Urinary bladder (tissue), 4 donors: ENCODE results near the gene WDFY2. TPM values are rescaled to one million over a fixed set of nuclear protein-coding genes. Genes with fewer than 3 reads are reported as not detected.
"Not testable (repeated sequence)": the region's sequence is repeated elsewhere in the genome, so short reads cannot be mapped to it uniquely, and the experiment has no call there.

Experiments
- DNase-seq: peaks from one replicate; pipeline ENCODE4 v3.0.0-alpha.2; 2015; ENCODE audit errors: extremely low spot score
- H3K27ac ChIP-seq: one replicate; pipeline ENCODE4 v1.5.1; 2013; ENCODE audit warnings: low read depth, mild to moderate bottlenecking, moderate library complexity
- H3K36me3 ChIP-seq: one replicate; pipeline ENCODE4 v1.6.1; 2013; ENCODE audit warnings: mild to moderate bottlenecking, moderate library complexity; ENCODE audit not compliant: insufficient read depth
- H3K4me1 ChIP-seq: one replicate; pipeline ENCODE4 v1.6.1; 2013; ENCODE audit warnings: mild to moderate bottlenecking, moderate library complexity; ENCODE audit not compliant: insufficient read depth
- H3K4me3 ChIP-seq: one replicate; pipeline ENCODE4 v1.5.1; 2013; ENCODE audit warnings: low read depth, low read length
- WGBS: extraction: QIAGEN DNeasy Blood & Tissue Kit; methylation state at CpG from one replicate; pipeline ENCODE4 v1.1.7; 2013; 5-methylcytosine and 5-hydroxymethylcytosine counted together
- polyA plus RNA-seq: library from polyadenylated mRNA; stranded (reverse); fragments of 200-250 nt; gene quantifications from one replicate; pipeline ENCODE4 v1.2.3, GENCODE V29; 2013
- total RNA-seq: library from RNA; depleted of rRNA; stranded (reverse); fragments of >200 nt; gene quantifications from one replicate; pipeline ENCODE4 v1.2.3, GENCODE V29; 2014
- donor health status: healthy with polysubstance abuse.
- donor health status: healthy.

Gene WDFY2
- total and polyA plus RNA-seq, 2 donors: 5.2 to 14.5 TPM

- Histone ChIP-seq H3K4me3 (no peak overlapping the region), H3K4me1 (no peaks in the 10 kb centered on the region), H3K36me3 (no peaks in the 10 kb centered on the region), H3K27ac (no peak overlapping the region)
- no peak for DNase-seq
- 100% methylated on average over 1 of the region's 1 CpG for WGBS
Observed at GRCh38 chr13:51683597-51683996, 99.3 kb downstream of the WDFY2 start.

DNA sequence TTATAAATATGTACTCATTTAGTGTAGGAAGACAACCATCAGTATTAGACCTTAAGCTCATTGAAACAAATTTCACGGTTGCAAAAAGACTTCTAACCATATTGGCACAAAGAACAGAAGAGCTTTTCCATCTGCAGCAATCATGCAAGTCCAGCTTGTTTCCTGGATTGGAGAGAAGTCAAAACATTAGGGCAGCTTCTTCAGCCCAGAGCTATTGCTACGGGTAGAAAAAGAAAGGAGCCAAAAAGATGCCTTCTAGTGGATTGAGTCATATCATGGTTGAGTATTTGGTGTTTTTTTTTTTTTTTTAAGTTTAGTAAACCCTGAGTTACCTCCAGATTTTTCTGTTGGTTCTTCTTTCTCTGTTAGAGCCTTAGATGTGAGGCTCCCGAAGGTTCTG is 99.8 kb downstream of the WDFY2 start:
- DNase-seq: no peak
- WGBS: 87% methylated on average over 3 of the region's 3 CpGs
- Histone ChIP-seq H3K4me3 (no peak overlapping the region), H3K4me1 (no peaks in the 10 kb centered on the region), H3K36me3 (no peaks in the 10 kb centered on the region), H3K27ac (no peak overlapping the region)

GRCh38 chr13:51687947-51688714 is 103.9 kb downstream of the WDFY2 start:
- no peak for DNase-seq
- H3K4me1 ChIP-seq: no peaks in the 10 kb centered on the region
- no peak overlapping the region for H3K4me3 ChIP-seq
- H3K36me3 ChIP-seq: no peaks in the 10 kb centered on the region
- no peak overlapping the region for H3K27ac ChIP-seq
- WGBS: 90% methylated on average over 5 of the region's 5 CpGs

DNA sequence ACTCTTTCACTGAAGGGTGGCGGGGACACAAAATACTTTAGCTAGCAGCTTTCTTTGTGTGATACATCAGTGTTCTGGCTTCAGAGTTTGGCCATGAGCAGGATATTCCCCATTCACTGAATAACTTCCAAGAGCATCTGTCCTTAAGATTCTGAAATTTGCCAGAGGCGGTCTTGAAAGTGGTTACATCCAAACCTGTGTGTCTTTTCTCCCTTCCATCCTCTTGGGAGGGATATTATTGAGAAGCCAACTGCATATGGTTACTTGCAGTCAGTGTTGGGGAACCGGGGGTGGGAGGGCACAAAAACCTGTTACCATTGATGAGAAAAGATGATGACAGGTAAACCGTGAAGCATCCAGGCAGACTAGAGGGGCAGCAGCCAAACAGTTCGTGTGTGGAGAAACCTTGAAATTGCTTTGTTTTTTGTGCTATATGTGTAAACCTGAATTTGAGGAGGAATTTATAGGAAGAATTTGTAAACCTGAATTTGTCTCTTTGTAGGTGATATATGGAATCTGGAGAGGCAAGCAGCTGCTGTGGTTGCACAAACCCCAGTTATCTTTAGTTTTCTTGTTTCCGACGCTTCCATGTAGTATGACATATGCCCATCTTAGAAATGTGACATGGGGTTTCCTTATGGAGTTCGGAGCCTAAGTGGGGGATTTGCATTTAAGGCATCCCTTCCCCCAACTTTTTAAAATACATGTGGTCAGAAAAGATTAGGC is 104.8 kb downstream of the WDFY2 start:
- H3K4me1 ChIP-seq: no peaks in the 10 kb centered on the region
- H3K36me3 ChIP-seq: no peaks in the 10 kb centered on the region
- H3K4me3 ChIP-seq: no peak overlapping the region
- DNase-seq: no peak
- 79% methylated on average over 8 of the region's 8 CpGs for WGBS
- no peak overlapping the region for H3K27ac ChIP-seq

DNA sequence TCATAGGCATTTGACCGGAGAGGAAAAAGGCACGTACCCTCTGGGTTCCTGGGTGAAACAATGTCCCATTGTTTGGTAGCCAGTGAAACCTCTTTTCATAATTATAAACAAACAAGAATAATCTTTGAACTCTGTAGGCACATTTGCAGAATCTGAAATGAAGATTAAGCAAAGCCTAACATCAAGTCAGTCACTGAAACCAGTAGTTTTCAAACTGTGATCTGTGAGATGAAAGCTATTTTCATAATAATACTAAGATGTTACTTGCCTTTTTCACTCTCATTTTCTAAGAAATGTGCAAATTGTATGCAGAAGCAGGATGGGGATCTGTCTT is 105.4 kb downstream of the WDFY2 start:
- Histone ChIP-seq H3K27ac (no peak overlapping the region), H3K4me1 (no peaks in the 10 kb centered on the region), H3K4me3 (no peak overlapping the region), H3K36me3 (no peaks in the 10 kb centered on the region)
- 73% methylated on average over 2 of the region's 2 CpGs for WGBS
- DNase-seq: no peak

DNA sequence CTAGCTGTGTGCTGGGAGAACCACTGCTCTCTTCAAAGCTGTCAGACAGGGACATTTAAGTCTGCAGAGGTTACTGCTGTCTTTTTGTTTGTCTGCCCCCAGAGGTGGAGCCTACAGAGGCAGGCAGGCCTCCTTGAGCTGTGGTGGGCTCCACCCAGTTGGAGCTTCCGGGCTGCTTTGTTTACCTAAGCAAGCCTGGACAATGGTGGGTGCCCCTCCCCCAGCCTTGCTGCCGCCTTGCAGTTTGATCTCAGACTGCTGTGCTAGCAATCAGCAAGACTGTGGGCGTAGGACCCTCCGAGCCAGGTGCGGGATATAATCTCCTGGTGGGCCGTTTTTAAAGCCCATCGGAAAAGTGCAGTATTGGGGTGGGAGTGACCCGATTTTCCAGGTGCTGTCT is 111.4 kb downstream of the WDFY2 start:
- H3K4me3 ChIP-seq, H3K27ac ChIP-seq, H3K36me3 ChIP-seq, H3K4me1 ChIP-seq, DNase-seq: not testable (repeated sequence)
- 90% methylated on average over 8 of the region's 8 CpGs for WGBS

DNA sequence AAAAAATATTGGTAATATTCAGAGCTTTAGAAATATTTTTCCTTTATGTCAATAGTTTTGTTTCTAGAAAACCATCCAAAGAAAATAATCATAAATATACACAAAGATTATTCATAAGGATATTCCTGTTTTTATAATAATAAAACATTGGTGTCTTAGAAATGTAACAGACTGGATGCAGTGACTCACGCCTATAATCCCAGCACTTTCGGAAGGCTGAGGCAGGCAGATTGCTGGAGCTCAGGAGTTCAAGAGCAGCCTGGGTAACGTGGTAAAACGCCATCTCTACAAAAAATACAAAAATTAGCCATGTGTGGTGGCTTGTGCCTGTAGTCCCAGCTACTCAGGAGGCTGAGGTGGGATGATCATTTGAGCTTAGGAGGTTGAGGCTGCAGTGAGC is 112.9 kb downstream of the WDFY2 start:
- no peaks in the 10 kb centered on the region for H3K36me3 ChIP-seq
- no peak overlapping the region for H3K4me3 ChIP-seq
- 73% methylated on average over 4 of the region's 4 CpGs for WGBS
- H3K27ac ChIP-seq: no peak overlapping the region
- H3K4me1 ChIP-seq: no peaks in the 10 kb centered on the region
- DNase-seq: no peak

GRCh38 chr13:51697855-51698254 is 113.6 kb downstream of the WDFY2 start:
- no peak for DNase-seq
- WGBS: 82% methylated on average over 2 of the region's 2 CpGs
- no peaks in the 10 kb centered on the region for H3K4me1 ChIP-seq
- H3K4me3 ChIP-seq: no peak overlapping the region
- no peaks in the 10 kb centered on the region for H3K36me3 ChIP-seq
- H3K27ac ChIP-seq: no peak overlapping the region

GRCh38 chr13:51698352-51698751 is 114.1 kb downstream of the WDFY2 start:
- H3K27ac ChIP-seq: no peak overlapping the region
- no peaks in the 10 kb centered on the region for H3K4me1 ChIP-seq
- no peak overlapping the region for H3K4me3 ChIP-seq
- no peak for DNase-seq
- H3K36me3 ChIP-seq: no peaks in the 10 kb centered on the region
- WGBS: 89% methylated on average over 3 of the region's 3 CpGs

DNA sequence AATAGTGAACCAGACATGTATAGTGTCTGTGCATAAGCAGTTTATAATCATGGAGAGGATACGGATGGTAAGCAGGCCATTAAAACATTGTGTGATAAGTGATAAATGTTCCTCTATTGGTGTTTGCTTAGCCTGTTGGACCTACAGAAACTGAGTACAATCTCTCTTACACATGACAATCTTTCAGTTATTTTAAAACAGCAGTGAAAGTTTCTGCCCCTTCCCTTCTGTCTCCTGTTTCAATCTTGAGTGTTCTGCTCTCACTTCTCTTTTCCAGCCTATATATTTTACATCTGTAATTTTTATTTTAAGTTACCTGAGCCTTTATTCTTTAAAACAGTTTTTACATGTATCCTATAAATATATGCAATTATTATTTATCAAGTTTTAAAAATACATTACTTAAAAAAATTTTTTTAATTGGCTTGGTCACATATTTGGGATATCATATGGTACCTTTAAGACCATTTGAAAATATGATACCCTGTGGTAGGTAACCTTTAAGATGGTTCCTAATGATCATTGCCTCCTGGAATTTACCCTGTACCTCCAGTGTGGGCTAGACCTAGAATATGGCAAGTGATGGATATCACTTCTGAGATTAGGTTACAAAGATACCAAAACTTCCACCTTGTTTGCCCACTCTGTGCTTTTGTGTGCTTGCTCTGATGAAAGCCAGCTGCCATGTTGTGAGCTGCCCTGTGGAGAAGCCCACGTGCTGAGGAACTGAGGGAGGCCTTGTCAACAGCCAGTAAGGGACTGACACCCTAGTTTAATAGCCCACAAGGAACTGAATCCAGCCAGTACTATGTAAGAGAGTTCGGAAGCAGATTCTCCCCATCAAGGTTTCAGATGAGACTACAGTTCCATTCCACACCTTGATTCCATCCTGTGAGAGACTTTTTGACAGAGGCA is 120.4 kb downstream of the WDFY2 start:
- DNase-seq: no peak

DNA sequence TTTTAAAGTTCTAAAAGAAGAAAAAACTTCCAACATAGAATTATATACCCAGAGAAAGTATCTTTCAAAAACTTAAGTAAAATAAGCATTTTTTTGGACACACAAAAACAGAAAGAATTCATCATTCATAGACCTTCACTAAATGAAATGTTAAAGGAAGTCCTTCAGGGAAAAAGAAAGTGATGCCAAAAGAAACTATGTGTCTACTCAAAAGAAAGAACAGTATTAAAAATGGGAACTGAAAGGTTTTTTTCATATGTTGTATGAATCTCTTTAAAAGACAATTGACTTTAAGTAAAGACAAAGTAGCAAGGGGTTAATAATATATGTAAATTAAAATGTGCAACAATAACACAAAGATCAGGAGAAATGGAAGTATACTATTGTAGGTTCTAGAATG is 123.2 kb downstream of the WDFY2 start:
- H3K4me1 ChIP-seq: no peaks in the 10 kb centered on the region
- no peak overlapping the region for H3K27ac ChIP-seq
- no peak overlapping the region for H3K4me3 ChIP-seq
- no peaks in the 10 kb centered on the region for H3K36me3 ChIP-seq
- DNase-seq: no peak

More for the DNA sequence above, 120.4 kb downstream of the WDFY2 start:
- WGBS: 84% methylated on average over 3 of the region's 3 CpGs
- no peaks in the 10 kb centered on the region for H3K4me1 ChIP-seq
- no peak overlapping the region for H3K4me3 ChIP-seq
- no peaks in the 10 kb centered on the region for H3K36me3 ChIP-seq
- H3K27ac ChIP-seq: no peak overlapping the region

DNA sequence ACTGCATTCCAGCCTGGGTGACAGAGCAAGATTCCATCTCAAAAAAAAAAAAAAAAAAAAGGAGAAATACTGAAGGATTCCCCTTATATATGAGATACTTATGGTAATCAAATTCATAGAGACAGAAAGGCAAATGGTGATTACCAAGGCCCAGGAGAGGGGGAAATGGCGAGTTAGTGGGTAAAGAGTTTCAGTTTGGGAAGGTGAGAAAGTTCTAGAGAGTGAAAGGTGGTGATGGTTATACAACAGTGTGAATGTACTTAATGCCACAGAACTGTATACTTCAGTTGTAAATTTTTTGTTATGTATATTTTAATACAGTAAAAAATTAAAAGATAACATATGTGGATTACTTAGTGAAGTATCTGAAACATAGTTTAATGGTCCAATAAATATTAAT is 129.5 kb downstream of the WDFY2 start:
- H3K27ac ChIP-seq: no peak overlapping the region
- no peaks in the 10 kb centered on the region for H3K36me3 ChIP-seq

GRCh38 chr13:51714663-51715168 is 130.5 kb downstream of the WDFY2 start:
- no peak overlapping the region for H3K4me3 ChIP-seq
- no peaks in the 10 kb centered on the region for H3K36me3 ChIP-seq
- WGBS: 78% methylated on average over 2 of the region's 2 CpGs
- DNase-seq: no peak
- H3K4me1 ChIP-seq: no peaks in the 10 kb centered on the region
- no peak overlapping the region for H3K27ac ChIP-seq

More for the DNA sequence above, 129.5 kb downstream of the WDFY2 start:
- 97% methylated on average over 1 of the region's 1 CpG for WGBS
- DNase-seq: no peak
- Histone ChIP-seq H3K4me1 (no peaks in the 10 kb centered on the region), H3K4me3 (no peak overlapping the region)
